ENCODE results near the gene PPP1R14D.

The PPP1R14D gene

GRCh38 chr15:40767838-40768500 lies 60.5 kb downstream of the PPP1R14D start:
- H3K4me3 Mint-ChIP-seq: no peak overlapping the region
- H3K9me3 Mint-ChIP-seq: no peaks in the 10 kb centered on the region
- peaks cover 11% of the 10 kb centered on the region for H3K36me3 Mint-ChIP-seq

GRCh38 chr15:40766906-40767837 lies 61.3 kb downstream of the PPP1R14D start:
- no peak for ATAC-seq
- no peaks in the 10 kb centered on the region for H3K9me3 Mint-ChIP-seq
- no peaks in the 10 kb centered on the region for H3K27me3 Mint-ChIP-seq
- peaks cover 76% of the 10 kb centered on the region for H3K4me1 Mint-ChIP-seq
- H3K36me3 Mint-ChIP-seq: peaks cover 11% of the 10 kb centered on the region
- no peak overlapping the region for H3K4me3 Mint-ChIP-seq
- no peak overlapping the region for H3K27ac Mint-ChIP-seq

More at GRCh38 chr15:40767838-40768500, 60.5 kb downstream of the PPP1R14D start:
- Mint-ChIP-seq H3K27me3 (no peaks in the 10 kb centered on the region), H3K4me1 (peaks cover 73% of the 10 kb centered on the region), H3K27ac (peak overlapping the region; percentile 93)
- no peak for ATAC-seq

- H3K4me3 Mint-ChIP-seq: no peak overlapping the region
- ATAC-seq: no peak
- peaks cover 71% of the 10 kb centered on the region for H3K4me1 Mint-ChIP-seq
- peaks cover 6% of the 10 kb centered on the region for H3K36me3 Mint-ChIP-seq
- no peaks in the 10 kb centered on the region for H3K9me3 Mint-ChIP-seq
- no peaks in the 10 kb centered on the region for H3K27me3 Mint-ChIP-seq
- H3K27ac Mint-ChIP-seq: no peak overlapping the region
These were observed 62.2 kb downstream of the PPP1R14D start for GRCh38 chr15:40766194-40766815.
